GM18508 (cell line): ENCODE measurements around the gene POLR3G.

Experiments
- ATAC-seq: cut with Tn5 transposase; IDR thresholded peaks from one replicate; pipeline ENCODE4 v1.9.1; 2021; ENCODE audit warnings: moderate number of reproducible peaks; ENCODE audit not compliant: insufficient read depth, unreplicated experiment

POLR3G gene

GRCh38 chr5:90495146-90495545 is 20.5 kb downstream of the POLR3G start:
- no peak for ATAC-seq

DNA sequence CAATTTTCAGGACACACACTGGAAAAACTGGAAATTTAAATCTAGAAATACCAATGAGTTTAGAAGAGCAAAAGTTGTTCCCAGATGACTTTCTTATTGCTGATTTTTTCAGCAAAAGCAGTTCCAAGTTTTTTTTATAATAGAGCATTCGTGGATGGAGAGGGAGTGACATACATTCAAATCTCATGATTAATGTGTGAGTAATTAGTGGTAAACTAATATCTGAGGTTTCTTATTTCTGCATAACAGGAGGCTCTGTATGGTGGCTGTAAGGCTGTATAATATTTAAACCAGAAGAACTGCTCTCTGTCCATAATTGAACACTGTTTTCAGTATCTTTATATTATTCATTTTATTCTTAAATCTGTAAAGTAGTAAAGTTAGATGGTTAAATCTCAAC is 28.9 kb downstream of the POLR3G start:
- no peak for ATAC-seq

DNA sequence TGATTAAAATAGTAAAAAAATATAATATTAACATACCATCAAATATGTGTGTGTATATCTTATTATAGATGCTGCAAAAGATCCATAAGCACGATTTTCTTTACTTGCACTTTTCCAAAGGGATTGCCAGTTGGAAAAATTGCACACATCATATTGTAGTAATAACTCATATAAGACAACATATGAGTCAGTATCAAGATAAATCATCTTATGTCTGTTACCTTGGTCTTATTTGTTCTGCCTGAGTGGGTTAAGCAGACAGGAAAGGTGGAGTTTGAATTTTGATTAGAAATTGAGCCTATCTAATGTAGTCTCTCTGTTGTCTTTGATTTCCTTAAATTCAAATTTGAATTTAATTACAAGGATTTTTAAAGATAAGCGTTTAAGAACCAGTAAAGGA is 30.1 kb downstream of the POLR3G start:
- no peak for ATAC-seq

DNA sequence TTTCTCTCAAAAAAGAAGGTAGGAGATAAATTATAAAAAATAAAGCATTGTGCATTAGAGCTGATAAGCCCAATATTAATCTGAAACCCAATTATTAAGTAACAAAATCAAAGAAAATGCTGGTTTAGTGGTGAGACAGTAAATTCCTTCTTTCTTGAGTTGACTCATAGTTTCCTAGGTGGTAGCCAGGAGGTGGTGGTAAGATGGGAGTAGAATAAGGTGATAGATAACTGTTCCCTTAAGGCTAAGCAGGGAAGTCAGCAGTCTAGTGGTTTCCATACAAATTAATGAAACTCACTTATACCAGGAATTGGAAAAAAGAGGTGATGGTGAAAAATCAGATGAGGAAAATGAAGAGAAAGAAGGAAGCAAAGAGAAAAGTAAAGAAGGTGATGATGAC is 31.6 kb downstream of the POLR3G start:
- ATAC-seq, result no peak

GRCh38 chr5:90510438-90510837 is 35.8 kb downstream of the POLR3G start:
- ATAC-seq, result no peak

GRCh38 chr5:90514520-90514919 is 39.9 kb downstream of the POLR3G start:
- ATAC-seq, result no peak

DNA sequence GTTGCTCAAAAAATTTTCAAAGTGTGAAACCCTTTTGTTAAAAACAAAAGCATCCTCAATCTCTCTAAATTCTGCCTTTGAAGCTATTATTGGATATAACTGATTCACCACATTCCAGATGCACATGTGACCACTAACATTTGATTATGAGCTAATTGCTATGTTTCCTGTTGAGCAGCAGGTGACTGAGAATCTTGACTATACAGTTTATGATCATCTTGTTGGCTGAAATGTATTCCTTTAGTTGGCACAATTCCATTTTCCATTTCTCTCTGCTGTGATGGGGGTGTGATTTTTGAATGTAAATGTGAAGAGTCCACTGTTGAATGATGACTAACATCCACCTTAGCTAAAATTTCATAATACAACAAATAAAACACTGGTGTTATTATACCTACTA is 44.0 kb downstream of the POLR3G start:
- ATAC-seq, result no peak

- no peak for ATAC-seq
Observed at GRCh38 chr5:90519081-90519480, 44.4 kb downstream of the POLR3G start.

- no peak for ATAC-seq
Observed at GRCh38 chr5:90528601-90529193, 54.0 kb downstream of the POLR3G start.

DNA sequence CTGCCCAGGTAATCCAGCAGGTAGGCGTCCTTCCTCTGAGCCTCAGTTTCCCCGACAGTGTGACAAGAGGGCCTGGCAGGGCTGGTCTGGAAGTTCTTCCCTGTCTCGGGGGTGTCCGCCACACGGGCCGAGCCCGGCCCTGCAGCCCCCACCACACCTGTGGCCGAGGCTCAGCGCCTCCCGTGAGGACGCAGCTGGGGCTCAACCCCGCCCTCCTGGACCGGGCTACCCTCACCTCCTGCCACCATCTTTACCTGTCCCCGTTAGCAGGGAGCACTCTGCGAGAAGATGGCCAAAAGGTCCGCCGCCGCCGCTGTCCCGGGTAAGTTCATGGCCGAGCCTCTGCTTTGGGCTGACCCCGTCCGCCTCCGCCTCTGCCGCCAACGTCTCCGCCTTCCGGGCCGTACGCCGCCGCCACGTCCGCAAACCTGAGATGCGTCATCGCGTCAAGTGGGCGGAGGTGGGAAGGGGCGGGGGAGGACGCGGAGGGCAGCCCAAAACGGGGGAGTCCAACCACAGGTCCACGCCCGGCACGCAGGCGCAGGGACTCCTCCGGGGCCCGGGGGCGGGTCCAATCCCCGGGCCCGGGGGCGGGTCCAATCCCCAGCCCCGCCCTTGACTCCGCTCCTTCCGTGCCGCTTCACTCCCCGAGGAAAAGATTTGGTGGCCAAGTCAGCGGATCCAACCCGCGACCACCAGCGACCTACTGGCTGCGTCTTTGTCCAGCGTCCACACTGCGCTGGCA is 54.7 kb downstream of the POLR3G start, which contains the start of gene LYSMD3:
Gene LYSMD3 (minus strand): TSS at position 391 of the 745 bp plus-strand sequence. CDS start 4,295 bp downstream, outside the sequence.
- peak; percentile 87 for ATAC-seq

DNA sequence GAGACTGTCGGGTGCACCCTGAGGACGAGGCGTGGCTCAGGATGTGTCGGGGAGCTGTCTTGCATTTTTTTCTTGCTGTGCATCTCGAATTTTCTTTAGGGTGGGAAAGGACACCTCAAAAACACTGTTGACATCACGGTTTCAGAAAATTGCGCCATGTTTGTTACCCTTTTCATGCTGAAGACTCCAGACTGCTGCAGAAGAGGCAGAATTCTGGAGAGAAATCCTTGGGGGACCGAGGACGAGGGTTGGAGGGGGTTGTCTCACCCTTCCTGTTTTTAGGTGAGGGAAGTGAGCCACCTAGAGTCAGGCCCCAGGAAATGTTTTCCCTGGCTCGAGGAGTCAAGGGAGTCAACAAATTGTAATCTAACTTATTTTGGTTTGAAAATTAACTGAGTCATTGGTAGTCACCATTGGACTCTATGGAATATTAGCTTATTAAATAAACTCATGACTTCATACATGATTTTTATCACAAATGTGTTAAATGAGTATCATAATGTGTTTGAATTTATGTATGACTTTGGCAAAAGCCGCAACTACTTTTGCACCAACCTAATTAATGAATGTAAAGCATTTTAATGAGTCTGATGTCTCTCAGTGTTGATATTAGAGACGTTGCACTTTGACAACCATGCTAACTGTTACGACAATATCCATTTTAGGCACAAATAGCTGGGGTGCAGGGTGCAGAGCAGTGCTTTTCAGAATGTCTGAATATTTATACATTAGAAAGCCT is 55.4 kb downstream of the POLR3G start:
- ATAC-seq, result peak; percentile 35

DNA sequence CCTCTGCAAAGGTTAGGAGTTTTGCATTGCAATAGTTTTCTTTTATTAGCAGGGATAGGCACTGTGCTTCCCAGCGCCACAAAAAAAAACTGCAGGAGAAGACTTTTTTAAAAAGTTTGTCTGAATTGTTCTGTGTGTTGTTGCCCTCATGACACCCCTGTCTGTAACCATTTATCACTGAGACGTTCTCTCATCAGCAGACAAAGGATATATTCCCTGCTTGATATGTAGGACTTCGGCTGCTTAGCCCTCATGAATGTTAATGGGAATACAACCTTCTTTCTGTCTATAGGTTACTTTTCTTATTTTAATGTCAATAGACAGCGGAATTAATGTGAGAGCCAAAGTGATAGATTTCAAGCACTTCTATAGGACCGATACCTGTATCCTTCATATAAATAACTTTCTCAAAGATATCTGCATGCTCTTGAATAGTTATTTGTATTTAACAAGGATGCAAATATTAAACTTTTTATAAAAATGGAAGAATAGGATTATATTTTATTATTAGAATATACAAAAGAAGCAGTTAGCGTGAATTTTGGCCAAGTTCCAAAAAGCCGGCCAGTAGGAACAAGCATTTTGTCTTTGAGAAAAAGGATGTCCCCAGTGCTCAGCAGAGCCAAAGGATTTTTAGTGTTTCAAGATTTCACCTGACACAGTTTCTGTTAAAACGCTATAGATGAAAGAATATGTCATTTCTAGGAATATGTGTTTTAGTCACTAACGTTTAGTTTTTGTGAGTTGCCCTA is 56.2 kb downstream of the POLR3G start:
- no peak for ATAC-seq

GRCh38 chr5:90533794-90534193 is 59.1 kb downstream of the POLR3G start:
- no peak for ATAC-seq

GRCh38 chr5:90534922-90535321 is 60.3 kb downstream of the POLR3G start:
- no peak for ATAC-seq

DNA sequence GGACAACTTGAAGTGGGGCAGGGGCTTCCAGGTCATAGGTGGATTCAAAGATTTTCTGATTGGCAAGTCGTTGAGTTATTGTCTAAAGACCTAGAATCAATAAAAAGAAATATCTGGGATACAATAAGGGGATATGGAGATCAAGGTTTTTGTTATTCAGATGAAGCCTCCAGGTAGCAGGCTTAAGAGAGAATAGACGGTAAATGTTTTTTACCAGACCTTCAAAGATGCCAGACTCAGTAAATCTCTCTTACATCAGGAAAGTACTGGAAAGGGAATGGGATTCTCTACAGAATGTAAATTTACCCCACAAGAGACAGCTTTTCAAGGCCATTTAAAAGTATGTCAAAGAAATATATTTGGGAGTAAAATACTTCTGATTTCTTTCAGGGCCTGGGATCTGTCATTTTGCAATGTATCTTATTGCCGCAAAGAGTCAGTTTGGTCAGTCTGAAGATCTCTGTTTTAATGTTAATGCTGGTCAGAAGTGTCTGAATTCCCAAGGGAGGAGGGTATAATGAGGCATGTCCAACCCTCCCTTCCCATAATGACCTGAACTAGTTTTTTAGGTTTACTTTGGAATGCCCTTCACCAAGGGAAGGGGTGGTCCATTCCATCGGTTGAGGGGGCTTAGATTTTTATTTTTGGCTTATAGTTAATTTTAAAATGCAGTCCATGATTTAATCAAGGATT is 68.3 kb downstream of the POLR3G start:
- no peak for ATAC-seq

DNA sequence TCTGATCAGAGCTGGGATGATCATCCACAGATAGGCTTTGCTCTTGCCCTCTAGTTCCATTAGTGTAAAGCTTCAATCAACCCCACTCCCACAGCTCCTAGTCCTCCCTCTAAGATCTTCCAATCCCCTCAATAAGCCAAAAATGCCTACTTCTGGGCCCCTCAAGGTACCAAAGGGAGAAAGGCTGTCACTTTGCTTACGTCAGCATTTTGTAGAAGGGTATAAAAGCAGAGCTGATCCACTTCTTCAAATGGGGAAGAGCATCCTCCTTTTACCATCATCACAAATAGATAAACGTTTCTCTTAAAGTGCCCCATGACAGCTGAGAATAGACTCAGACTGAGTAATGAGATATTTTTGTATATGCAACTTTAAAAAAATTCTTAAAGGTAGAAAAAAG is 70.8 kb downstream of the POLR3G start:
- ATAC-seq, result no peak

DNA sequence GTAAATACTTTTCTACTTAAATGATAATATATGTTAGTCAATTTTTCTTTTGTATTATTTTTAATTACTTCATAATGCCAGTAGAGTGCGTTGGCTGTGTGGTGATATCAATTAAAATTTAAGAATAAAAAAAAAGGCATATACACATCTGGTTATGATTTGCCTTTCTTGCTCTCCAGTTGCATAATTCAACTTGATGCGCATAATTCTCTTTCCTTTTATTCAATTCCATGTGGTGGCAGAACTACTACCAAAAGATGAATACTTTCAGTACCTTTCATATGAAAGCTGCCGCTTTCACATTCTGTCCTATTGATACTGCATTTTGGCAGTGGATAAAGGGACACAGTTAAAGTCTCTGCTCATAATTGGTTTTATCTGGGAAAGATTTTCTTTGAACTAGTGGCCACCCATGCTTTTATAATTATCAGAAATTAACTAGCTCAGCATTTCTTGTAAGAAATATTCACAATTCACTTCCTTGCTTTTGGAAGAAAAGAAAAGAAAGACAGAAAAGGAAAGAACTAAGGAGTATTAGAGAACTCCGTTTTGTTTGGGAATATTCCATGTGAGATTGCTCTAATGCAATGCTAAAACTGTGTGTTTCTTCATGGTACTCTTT is 71.7 kb downstream of the POLR3G start:
- no peak for ATAC-seq

GRCh38 chr5:90547072-90547536 is 72.4 kb downstream of the POLR3G start:
- ATAC-seq, result no peak

DNA sequence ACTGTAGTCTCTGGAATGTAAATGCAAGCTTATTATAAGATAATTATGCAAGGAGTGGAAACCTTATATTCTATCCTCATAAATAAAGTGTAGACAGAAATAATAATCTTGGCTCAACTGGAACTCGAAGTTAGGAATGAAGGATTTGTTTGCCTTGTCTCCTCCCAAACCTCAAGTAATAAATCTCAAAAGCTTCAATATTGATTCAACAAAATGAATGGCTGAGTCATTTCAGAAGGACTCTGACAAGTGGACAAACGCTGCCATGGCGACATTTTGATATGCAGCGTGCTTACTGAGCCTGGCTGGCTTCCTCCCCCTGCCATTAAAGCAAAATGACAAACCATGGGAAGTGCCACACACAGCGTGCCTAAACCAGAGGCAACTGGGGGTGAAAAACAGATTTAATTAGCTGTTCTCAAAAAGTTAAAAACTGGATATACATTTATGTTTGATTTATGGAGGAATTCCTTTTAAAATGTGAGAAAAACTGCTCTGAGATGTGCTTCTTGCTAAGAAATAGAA is 73.5 kb downstream of the POLR3G start:
- no peak for ATAC-seq
